ENCODE data around the gene R3HDM1.
"Not testable (repeated sequence)": the region's sequence is repeated elsewhere in the genome, so short reads cannot be mapped to it uniquely, and the experiment has no call there.

The R3HDM1 gene

DNA sequence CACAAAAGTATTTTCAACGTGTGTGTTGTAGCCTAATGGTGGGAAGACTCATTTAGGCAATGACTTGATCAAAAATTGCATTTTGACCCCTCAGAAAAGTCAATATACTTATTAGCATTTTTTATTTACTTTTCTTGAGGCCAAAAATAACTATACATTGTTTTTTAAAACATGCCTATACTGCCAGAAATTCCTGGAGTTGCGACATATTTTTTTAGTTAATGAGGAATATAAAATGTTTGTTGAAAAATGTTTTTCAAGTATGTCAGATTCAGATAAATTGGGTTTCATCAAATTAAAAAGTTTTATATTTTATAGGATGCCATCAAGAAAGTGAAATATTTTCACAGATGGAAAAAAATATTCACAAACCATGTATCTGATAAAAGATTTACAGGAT is 39.6 kb downstream of the R3HDM1 start:
- no peak for DNase-seq (ENCODE audit: low read depth in 3 of 3)

- no peak for DNase-seq (ENCODE audit: low read depth in 3 of 3)
These were observed 42.3 kb downstream of the R3HDM1 start for GRCh38 chr2:135573620-135574019.

GRCh38 chr2:135581282-135581681 is 50.0 kb downstream of the R3HDM1 start:
- DNase-seq (ENCODE audit: low read depth in 3 of 3), result no peak

DNA sequence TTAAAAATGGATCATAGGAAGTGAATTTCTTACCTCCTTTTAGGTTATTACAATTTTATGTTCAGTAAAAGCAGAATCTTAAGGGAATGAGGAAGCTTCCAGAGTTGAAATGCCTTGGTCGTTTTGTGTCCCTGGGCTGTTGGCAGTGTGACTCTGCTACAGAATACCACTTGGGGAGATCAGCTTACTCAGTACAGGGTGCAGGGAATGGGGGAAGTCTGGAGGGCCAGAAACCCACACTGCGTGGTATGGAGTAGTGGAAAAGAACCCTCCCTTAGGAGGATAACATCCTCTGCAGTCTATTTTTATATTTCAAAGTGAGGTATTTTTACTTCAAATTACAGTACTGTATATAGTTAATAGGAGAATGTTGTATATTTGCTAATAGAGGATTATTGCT is 51.1 kb downstream of the R3HDM1 start:
- DNase-seq (ENCODE audit: low read depth in 3 of 3), result no peak

DNA sequence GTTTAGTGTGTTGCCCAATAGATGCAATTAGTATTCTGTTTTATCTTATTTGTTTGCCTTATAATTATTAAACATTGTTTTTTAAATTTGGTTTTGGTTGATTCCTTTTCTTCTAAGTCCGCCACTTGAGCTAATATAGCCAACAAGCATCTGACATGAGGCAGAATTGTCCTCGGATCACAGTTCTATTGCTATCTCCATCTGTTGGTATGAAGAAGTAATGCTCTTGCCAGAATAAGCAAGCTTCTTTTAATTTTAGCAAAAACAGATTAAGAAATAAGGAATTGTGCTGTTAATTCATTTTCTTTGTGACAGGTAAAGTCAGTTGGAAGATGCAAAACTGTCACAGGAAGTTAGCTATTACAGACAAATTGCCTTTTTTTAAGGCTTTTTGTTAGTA is 54.3 kb downstream of the R3HDM1 start:
- no peak for DNase-seq (ENCODE audit: low read depth in 3 of 3)

- DNase-seq (ENCODE audit: low read depth in 3 of 3), result no peak
These were observed 54.9 kb downstream of the R3HDM1 start for GRCh38 chr2:135586148-135586547.

DNA sequence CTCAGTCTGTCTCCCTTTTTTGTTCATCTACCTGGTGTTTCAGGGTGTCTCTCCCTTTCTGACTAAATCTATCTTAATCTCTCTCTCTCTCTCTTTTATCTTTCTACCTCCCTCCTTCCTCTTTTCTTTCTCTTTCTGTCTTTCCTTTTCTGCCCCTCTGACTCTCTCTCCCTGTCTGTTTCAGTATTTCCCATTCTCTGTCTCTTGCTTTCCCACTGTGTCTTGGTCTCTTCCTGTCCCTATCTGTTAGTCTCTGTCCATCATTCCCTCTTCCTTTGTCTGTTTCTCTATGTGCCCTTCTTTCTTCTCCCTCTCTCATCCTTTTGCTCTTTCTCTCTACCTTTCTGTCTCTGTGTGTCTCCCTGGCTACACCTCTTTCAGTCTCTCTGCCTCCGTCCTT is 56.7 kb downstream of the R3HDM1 start:
- no peak for DNase-seq (ENCODE audit: low read depth in 3 of 3)

- no peak for DNase-seq (ENCODE audit: low read depth in 3 of 3)
These were observed 59.5 kb downstream of the R3HDM1 start for GRCh38 chr2:135590619-135591260.

DNA sequence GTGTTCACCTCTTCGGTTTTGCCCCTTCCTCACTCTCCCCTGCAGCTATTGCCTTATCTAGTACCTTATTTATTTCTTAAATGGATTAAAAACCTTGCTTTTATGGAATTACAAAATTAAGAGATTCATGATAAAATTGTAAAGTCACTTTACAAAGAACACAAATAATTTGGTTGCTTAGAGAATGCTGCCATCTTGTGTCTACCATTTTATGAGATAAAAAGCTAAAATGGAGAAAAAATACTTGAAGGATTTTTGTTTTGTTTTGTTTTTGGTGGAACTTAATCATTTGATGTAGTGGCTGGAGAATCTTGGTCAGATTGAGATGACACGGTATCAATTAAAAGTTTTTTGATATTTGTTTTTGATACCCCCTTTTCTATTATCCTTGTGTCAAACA is 69.6 kb downstream of the R3HDM1 start:
- no peak for DNase-seq (ENCODE audit: low read depth in 3 of 3)

DNA sequence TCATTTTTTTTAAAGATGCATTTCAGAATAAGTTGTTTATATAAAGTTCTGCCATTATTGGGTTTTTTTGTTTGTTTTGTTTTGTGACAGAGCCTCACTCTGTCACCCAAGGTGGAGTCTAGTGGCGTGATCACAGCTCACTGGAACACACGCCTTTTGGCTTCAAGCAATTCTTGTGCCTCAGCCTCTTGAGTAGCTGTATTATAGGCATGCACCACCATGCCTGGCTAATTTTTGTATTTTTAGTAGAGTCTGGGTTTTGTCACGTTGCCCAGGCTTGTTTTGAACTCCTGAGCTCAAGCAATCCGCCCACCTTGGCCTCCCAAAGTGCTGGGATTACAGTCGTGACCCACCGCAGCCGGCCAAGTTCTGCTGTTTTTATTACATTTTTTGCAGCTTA is 72.3 kb downstream of the R3HDM1 start:
- DNase-seq (ENCODE audit: low read depth in 3 of 3), result no peak

GRCh38 chr2:135607561-135607960 is 76.3 kb downstream of the R3HDM1 start:
- no peak for DNase-seq (ENCODE audit: low read depth in 3 of 3)

DNA sequence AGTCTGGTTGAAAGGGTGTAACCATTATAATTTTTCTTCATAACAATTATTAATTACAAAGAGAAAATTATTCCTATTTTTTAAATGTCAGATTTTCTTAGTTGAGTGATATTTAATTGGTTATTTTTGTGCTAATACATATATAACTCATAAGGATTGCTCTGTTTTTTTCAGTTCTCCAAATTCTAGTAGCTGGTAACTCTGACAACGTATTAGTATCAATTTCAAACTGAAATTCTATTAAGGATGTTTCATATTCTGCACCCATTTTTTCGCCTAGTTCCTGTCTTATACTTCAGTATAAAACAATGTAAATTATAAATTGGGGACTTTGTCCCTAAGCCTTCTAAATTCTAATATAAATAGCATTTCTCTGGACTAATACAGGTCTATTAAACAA is 81.0 kb downstream of the R3HDM1 start:
- DNase-seq (ENCODE audit: low read depth in 3 of 3), result no peak

DNA sequence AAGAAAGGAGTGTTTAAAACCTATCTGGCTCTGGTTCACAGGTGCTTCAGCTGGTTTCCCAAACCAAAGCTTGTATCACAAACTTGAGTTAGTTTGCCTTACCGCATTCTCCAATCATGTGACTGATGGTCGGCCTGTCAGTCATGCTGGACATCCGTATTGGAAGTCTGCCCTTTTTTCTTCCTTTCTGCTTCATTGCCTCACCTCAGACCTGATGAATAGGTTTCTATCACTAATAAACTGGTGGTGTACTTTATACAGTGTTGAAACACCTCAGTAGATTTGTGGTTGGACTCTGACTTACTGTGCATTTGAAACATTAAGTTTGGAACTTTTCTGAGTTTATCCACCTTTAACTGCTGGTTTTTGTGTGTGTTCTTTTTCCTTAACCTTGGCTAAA is 84.1 kb downstream of the R3HDM1 start:
- DNase-seq (ENCODE audit: low read depth in 3 of 3), result no peak

DNA sequence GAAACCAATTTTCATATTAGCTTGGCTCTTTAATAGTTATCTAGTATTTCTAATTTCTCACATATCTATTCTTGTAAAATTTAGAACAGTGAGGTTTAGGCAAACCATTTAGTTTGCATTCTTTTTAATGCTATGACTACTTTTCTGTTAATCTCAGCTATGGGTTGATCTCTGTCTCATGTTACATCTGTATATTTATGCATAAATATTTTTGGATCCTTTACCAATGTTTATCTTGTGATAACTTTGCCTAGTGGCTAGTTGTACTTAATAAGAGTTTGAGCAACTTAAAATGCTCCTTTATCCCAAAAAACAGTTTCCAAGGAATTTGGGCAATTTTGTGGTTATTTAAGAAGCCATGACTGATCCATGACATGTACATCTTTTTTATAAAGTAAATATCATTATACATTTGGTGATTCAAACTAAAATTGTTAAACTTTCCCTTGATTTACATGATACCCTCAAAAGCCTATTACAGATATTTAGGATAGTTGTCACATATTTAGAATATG is 86.3 kb downstream of the R3HDM1 start:
- no peak for DNase-seq (ENCODE audit: low read depth in 3 of 3)

DNA sequence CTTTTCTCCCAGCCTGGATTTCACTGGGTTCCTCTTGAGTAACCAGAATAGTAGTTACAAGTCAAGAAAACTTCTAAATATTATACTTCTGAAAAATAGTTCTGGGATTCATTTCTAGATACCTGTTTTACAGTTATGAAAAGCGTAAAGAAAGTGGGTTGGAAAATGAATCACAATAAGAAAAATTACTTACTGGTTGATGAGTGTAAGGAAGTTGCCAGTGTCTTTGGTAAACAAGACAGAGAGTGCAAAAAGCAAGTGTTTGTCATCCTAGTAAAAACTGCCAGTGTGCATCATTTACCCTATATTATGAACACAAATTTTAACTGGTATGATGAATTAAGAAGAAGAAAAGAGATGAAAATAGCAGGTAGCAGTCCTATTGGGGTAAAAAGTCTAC is 88.9 kb downstream of the R3HDM1 start:
- no peak for DNase-seq (ENCODE audit: low read depth in 3 of 3)

- DNase-seq (ENCODE audit: low read depth in 3 of 3), result no peak
These were observed 98.2 kb downstream of the R3HDM1 start for GRCh38 chr2:135629520-135629919.

- DNase-seq (ENCODE audit: low read depth in 3 of 3), result not testable (repeated sequence)
These were observed 98.8 kb downstream of the R3HDM1 start for GRCh38 chr2:135630034-135630433.

GRCh38 chr2:135630488-135630887 is 99.2 kb downstream of the R3HDM1 start:
- no peak for DNase-seq (ENCODE audit: low read depth in 3 of 3)

DNA sequence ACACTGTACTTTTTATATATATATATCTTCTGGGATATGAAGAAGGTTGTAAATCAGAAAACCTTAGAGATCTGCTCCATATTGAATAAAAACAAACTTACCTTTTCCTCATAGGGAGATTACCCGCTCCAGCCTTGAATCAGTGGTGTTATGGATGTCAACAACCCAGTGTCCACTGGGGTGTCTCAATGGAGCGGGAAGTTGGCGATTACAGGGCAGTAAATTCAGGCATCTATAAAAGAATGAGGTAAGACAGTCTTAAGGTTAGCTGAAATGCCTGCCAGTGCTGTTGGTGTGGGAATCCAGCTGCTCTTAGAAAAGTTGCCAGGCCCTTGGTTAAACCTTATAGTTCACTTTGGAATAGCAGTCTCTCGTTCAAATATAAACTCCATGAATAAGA is 102.3 kb downstream of the R3HDM1 start:
- no peak for DNase-seq (ENCODE audit: low read depth in 3 of 3)

DNA sequence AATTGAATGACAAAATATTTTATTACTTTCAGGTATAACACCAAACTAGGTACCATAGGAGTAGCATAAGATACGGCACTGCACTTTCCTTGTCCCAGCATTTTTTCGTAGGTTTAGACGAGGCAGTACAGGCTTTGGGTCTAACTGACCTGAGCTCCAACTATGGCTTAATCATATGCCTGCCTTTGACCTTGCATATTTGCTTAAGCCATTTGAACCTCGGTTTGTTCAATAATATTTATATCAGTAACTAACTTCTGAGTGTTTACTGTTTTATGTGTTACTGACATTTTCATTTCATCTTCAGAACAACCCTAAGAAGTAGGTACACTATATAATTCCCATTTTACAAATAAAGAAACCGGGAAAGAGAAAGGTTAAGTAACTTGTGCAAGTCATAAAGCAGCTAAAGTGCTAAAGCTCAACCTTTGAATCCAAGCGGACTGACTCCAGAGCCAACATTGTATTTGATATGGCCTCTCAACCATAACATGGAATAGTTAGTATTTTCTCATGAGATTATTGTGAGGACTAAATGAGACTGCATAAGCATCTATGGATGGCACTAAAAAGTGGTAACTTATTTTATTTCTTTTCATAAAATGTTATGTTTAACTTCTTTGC is 104.0 kb downstream of the R3HDM1 start:
- DNase-seq (ENCODE audit: low read depth in 3 of 3), result no peak

DNA sequence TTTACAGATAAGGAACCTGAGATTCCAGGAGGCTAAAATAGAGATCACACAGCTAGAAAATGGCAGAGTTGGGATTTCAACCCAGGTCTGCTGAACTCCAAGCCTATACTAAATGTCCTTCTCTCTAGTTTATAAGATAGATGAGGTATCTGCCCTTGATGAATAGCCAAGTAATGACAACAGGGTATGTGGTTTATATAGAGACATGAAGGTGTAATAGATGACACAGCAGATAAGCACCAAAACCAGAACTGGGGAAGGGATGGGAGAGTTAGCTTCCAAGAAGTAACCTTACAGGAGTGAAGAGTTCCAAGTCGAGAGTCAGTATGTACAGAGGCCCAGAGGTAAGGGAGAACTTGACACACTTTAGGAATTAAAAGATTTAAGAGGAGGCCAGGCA is 105.7 kb downstream of the R3HDM1 start:
- DNase-seq (ENCODE audit: low read depth in 3 of 3), result no peak

- DNase-seq (ENCODE audit: low read depth in 3 of 3), result no peak
These were observed 106.3 kb downstream of the R3HDM1 start for GRCh38 chr2:135637456-135638087.

DNA sequence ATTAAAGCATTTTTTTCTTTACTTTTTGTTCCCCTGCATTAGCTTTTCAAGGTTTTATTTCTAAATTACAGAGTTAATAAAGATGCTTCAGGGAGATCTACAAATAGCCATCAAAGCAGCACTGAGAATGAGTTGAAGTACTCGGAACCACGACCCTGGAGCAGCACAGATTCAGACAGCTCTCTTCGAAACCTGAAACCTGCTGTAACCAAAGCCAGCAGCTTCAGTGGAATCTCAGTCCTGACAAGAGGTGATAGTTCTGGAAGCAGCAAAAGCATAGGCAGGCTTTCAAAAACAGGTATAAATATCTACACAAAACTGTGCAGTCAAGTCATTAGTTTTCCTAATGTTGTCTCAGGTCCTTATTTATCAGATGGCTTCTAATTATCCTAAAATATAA is 107.5 kb downstream of the R3HDM1 start:
- DNase-seq (ENCODE audit: low read depth in 3 of 3), result no peak

Measured in stimulated activated CD4-positive, alpha-beta T cell treated with anti-CD3 and anti-CD28 coated beads, TNF-alpha, amount 100 ng/mL, for 24 hours (primary cell).